Pancreas (tissue), 10 donors: ENCODE results near the gene EZH1. TPM values are rescaled to one million over a fixed set of nuclear protein-coding genes. Genes with fewer than 3 reads are reported as not detected.
A peak's percentile ranks its signal among the peaks of the same experiment; 100 is the strongest.
"Not testable (repeated sequence)": the region's sequence is repeated elsewhere in the genome, so short reads cannot be mapped to it uniquely, and the experiment has no call there.

Experiments
- ATAC-seq, 4 donors: fragments of 200-7000 bp; cut with Tn5 transposase; one replicate each; pipeline versions ENCODE4 v1.8.0 to v1.9.1; 2020; ENCODE audit warnings: mild to moderate bottlenecking in 4 of 4, moderate library complexity in 4 of 4
- DNase-seq, 6 donors: peaks; one replicate each; pipeline ENCODE4 v3.0.0-alpha.2; 2020
- FAIRE-seq: peaks from 2 replicates; lab custom pipeline; 2012; peaks lifted over from hg19 to GRCh38; lab: Jason Lieb, UNC
- H3K27ac ChIP-seq, 4 donors: fragments of 200-600 bp; sonication (generic); 1 replicate in 3 of 4; 2 replicates in 1 of 4; pipeline versions ENCODE4 v1.5.0 to v1.8.0; 2020
- H3K27me3 ChIP-seq, 4 donors: fragments of 200-600 bp; one replicate each; pipeline ENCODE4 v1.8.0; 2021
- H3K36me3 ChIP-seq, 3 donors: fragments of 200-600 bp; sonication (generic) in 1 of 3; one replicate each; pipeline versions ENCODE4 v1.5.0 to v1.8.0; 2020 to 2021
- H3K4me1 ChIP-seq, 3 donors: fragments of 200-600 bp; one replicate each; pipeline ENCODE4 v1.8.0; 2021
- H3K4me3 ChIP-seq, 4 donors: fragments of 200-600 bp; sonication (generic) in 2 of 4; one replicate each; pipeline versions ENCODE4 v1.5.0 to v1.8.0; 2020 to 2021
- H3K9me3 ChIP-seq, 4 donors: fragments of 200-600 bp; one replicate each; pipeline ENCODE4 v1.8.0; 2021
- CTCF ChIP-seq, 4 donors: fragments of 200-600 bp; sonication (generic) in 3 of 4; IDR thresholded peaks; one replicate each; pipeline versions ENCODE4 v1.5.0 to v1.8.0; 2021; ENCODE audit warnings: antibody characterized with exemption in 4 of 4
- WGBS, 2 donors: extraction: QIAGEN DNeasy Blood & Tissue Kit; methylation state at CpG; one replicate each; pipeline ENCODE4 v1.1.7; 2013; 5-methylcytosine and 5-hydroxymethylcytosine counted together
- intact Hi-C, 3 donors: fragments of 100-400 bp; cut with DNase I; formaldehyde crosslinking; loops; one replicate each; pipeline versions ENCODE4 v1.11.1 to v1.14.2; 2022
- polyA plus RNA-seq, 2 donors: library from polyadenylated mRNA; stranded (reverse); fragments of 200-250 nt; gene quantifications; one replicate each; pipeline ENCODE4 v1.2.3, GENCODE V29; 2013
- total RNA-seq, 6 donors: library from RNA; stranded (reverse); fragmentation: NEBNext Ultra II Directional in 4 of 6; extraction: Animal tissue kit (Norgen Biotek cat#: 25700) in 4 of 6; gene quantifications; one replicate each; pipeline versions ENCODE4 v1.2.1 to v1.2.4, GENCODE V29; 2021 to 2023
- donor health status: healthy with polysubstance abuse.
- donor health status: DM: no; HTN: no; CAD: no; lungs with moderate emphysema.
- donor health status: DM: no; HTN: no; CAD: no.
- donor health status: control.
- donor health status: control.
- donor health status: Bipolar disorder and iron deficiency.
- donor health status: DM: yes; HTN: yes; CAD: no.
- donor health status: DM: no; HTN: no; CAD: no.
- donor health status: DM: no; HTN: no; CAD: no.
- donor health status: DM: yes; HTN: yes; CAD: no.

The EZH1 gene
- total and polyA plus RNA-seq, 8 donors = 8.8 to 25.4 (median 15.5) TPM

GRCh38 chr17:42667088-42667951 lies 77.5 kb downstream of the EZH1 start:
- Histone ChIP-seq H3K27ac (peak overlapping the region in 3 of 4 donors; percentile 45 to 69 (median 68)), H3K4me1 (peaks cover 11 to 20% (median 19%) of the 10 kb centered on the region in 3 donors), H3K36me3 (peaks cover 4 to 53% (median 28%) of the 10 kb centered on the region in 3 donors), H3K4me3 (no peak overlapping the region), H3K27me3 (no peaks in the 10 kb centered on the region), H3K9me3 (no peaks in the 10 kb centered on the region)
- FAIRE-seq (no peak), DNase-seq (peak in 4 of 6 donors; percentile 62 to 83 (median 70)), ATAC-seq (peak; percentile 66 to 75 (median 68))
- TF ChIP-seq CTCF (IDR thresholded peaks at IDR 0.05) = no peak
- intact Hi-C loops = no loop called here
- whole genome bisulfite sequencing, 2 donors = 41 to 42% methylated on average over 7 of the region's 7 CpGs

GRCh38 chr17:42666126-42666525 lies 78.7 kb downstream of the EZH1 start:
- H3K4me3 ChIP-seq, H3K9me3 ChIP-seq, intact Hi-C loops, H3K27ac ChIP-seq, H3K27me3 ChIP-seq, FAIRE-seq, ATAC-seq: not testable (repeated sequence)
- 87 to 88% methylated on average over 12 to 15 of the region's 16 CpGs for WGBS, 2 donors
- Histone ChIP-seq H3K36me3 (peaks cover 0 to 41% (median 23%) of the 10 kb centered on the region in 3 donors), H3K4me1 (peaks cover 11 to 20% (median 19%) of the 10 kb centered on the region in 3 donors)
- peak in 2 of 6 donors; percentile 52 to 68 for DNase-seq

GRCh38 chr17:42665581-42666001 lies 79.2 kb downstream of the EZH1 start:
- H3K36me3 ChIP-seq = peaks cover 0 to 36% (median 18%) of the 10 kb centered on the region in 3 donors
- no peak overlapping the region for H3K4me3 ChIP-seq
- H3K27me3 ChIP-seq = no peaks in the 10 kb centered on the region
- peaks cover 11 to 26% (median 19%) of the 10 kb centered on the region in 3 donors for H3K4me1 ChIP-seq
- ATAC-seq (no peak), FAIRE-seq (no peak), DNase-seq (peak in 3 of 6 donors; percentile 39 to 72 (median 50))
- H3K27ac ChIP-seq = no peak overlapping the region
- intact Hi-C loops = no loop called here
- no peaks in the 10 kb centered on the region for H3K9me3 ChIP-seq
- 85 to 88% methylated on average over 14 of the region's 14 CpGs for WGBS, 2 donors
- no peak for TF ChIP-seq CTCF (IDR thresholded peaks at IDR 0.05)

GRCh38 chr17:42660692-42661345 lies 84.0 kb downstream of the EZH1 start:
- Histone ChIP-seq H3K27ac (no peak overlapping the region), H3K36me3 (peaks cover 0 to 6% (median 0%) of the 10 kb centered on the region in 3 donors), H3K4me3 (peak overlapping the region in 2 of 4 donors; percentile 17 to 69), H3K9me3 (no peaks in the 10 kb centered on the region), H3K4me1 (peaks cover 0 to 11% (median 0%) of the 10 kb centered on the region in 3 donors), H3K27me3 (no peaks in the 10 kb centered on the region)
- FAIRE-seq = no peak
- 71 to 80% methylated on average over 7 of the region's 7 CpGs for WGBS, 2 donors
- intact Hi-C loops = no loop called here
- TF ChIP-seq CTCF (IDR thresholded peaks at IDR 0.05) = no peak
- no peak for ATAC-seq
- DNase-seq = peak in 1 of 6 donors; percentile 31

GRCh38 chr17:42659932-42660274 lies 84.9 kb downstream of the EZH1 start:
- Histone ChIP-seq H3K4me1 (peaks cover 0 to 11% (median 0%) of the 10 kb centered on the region in 3 donors), H3K27ac (peak overlapping the region in 1 of 4 donors; percentile 79), H3K4me3 (peak overlapping the region in 3 of 4 donors; percentile 69 to 81 (median 78))
- H3K9me3 ChIP-seq, H3K36me3 ChIP-seq, FAIRE-seq, intact Hi-C loops, DNase-seq, H3K27me3 ChIP-seq: not testable (repeated sequence)
- WGBS, 2 donors = 92 to 100% methylated on average over 1 of the region's 14 CpGs
- peak; percentile 27 to 46 (median 38) for ATAC-seq
